Measurements from ENCODE around the gene P4HB.

P4HB gene

GRCh38 chr17:81859906-81860755, at the start of gene P4HB:
TSS of gene P4HB (minus strand) at chr17:81860535. CDS start at chr17:81860471, 64 bp downstream.
- no peak for DNase-seq

- no peak for DNase-seq
These were observed 48.9 kb upstream of the P4HB start for GRCh38 chr17:81909231-81909630.

GRCh38 chr17:81908793-81909192, 48.5 kb upstream of the P4HB start:
- no peak for DNase-seq

- no peak for DNase-seq
These were observed 47.1 kb upstream of the P4HB start for GRCh38 chr17:81907219-81908145.

GRCh38 chr17:81906476-81907218, 46.3 kb upstream of the P4HB start:
- DNase-seq: no peak

GRCh38 chr17:81905993-81906392, 45.7 kb upstream of the P4HB start:
- DNase-seq: no peak

GRCh38 chr17:81905424-81905875, 45.1 kb upstream of the P4HB start:
- no peak for DNase-seq

GRCh38 chr17:81904600-81905423, 44.5 kb upstream of the P4HB start:
- DNase-seq: no peak

GRCh38 chr17:81903896-81904599, 43.7 kb upstream of the P4HB start:
- no peak for DNase-seq

- no peak for DNase-seq
These were observed 43.1 kb upstream of the P4HB start for GRCh38 chr17:81903415-81903831.

GRCh38 chr17:81902653-81903414, 42.5 kb upstream of the P4HB start:
- no peak for DNase-seq

GRCh38 chr17:81902023-81902652, 41.8 kb upstream of the P4HB start, which contains the start of gene NPB:
TSS of gene NPB (plus strand) at chr17:81902238. CDS start at chr17:81902278, 40 bp downstream.
- no peak for DNase-seq

GRCh38 chr17:81901167-81902022, 41.1 kb upstream of the P4HB start:
- no peak for DNase-seq

GRCh38 chr17:81900181-81900820, 40.0 kb upstream of the P4HB start:
- DNase-seq: no peak

- no peak for DNase-seq
These were observed 39.3 kb upstream of the P4HB start for GRCh38 chr17:81899514-81900166.

GRCh38 chr17:81898885-81899284, 38.5 kb upstream of the P4HB start:
- no peak for DNase-seq

- DNase-seq: no peak
These were observed 37.9 kb upstream of the P4HB start for GRCh38 chr17:81898029-81898866.
